Heart right ventricle (tissue), 16 donors: ENCODE data around the gene MED9. TPM values are rescaled to one million over a fixed set of nuclear protein-coding genes. Genes with fewer than 3 reads are reported as not detected.
A peak's percentile ranks its signal among the peaks of the same experiment; 100 is the strongest.

Source experiments
- ATAC-seq, 8 donors: fragments of 200-7000 bp; cut with Tn5 transposase; one replicate each; pipeline ENCODE4 v1.9.1; 2020; ENCODE audit warnings: mild to moderate bottlenecking in 8 of 8, moderate library complexity in 8 of 8, moderate number of reproducible peaks in 1 of 8
- DNase-seq, 2 donors: peaks; one replicate each; pipeline ENCODE4 v3.0.0-alpha.2; 2020
- H3K27ac ChIP-seq, 10 donors: fragments of 200-600 bp; sonication (generic) in 2 of 10; one replicate each; pipeline versions ENCODE4 v1.5.0 to v1.8.0; 2020 to 2022; ENCODE audit warnings: mild to moderate bottlenecking in 3 of 10
- H3K27me3 ChIP-seq, 7 donors: fragments of 200-600 bp; one replicate each; pipeline ENCODE4 v1.8.0; 2021 to 2022; ENCODE audit warnings: mild to moderate bottlenecking in 2 of 7
- H3K36me3 ChIP-seq, 9 donors: fragments of 200-600 bp; sonication (generic) in 1 of 9; one replicate each; pipeline versions ENCODE4 v1.5.0 to v1.8.0; 2020 to 2022; ENCODE audit warnings: mild to moderate bottlenecking in 2 of 9
- H3K4me1 ChIP-seq, 9 donors: fragments of 200-600 bp; sonication (generic) in 1 of 9; one replicate each; pipeline versions ENCODE4 v1.5.0 to v1.8.0; 2020 to 2022; ENCODE audit warnings: mild to moderate bottlenecking in 4 of 9
- H3K4me3 ChIP-seq, 10 donors: fragments of 200-600 bp; sonication (generic) in 2 of 10; one replicate each; pipeline versions ENCODE4 v1.5.0 to v1.8.0; 2020 to 2022; ENCODE audit warnings: mild to moderate bottlenecking in 7 of 10, moderate library complexity in 2 of 10
- H3K9me3 ChIP-seq, 11 donors: fragments of 200-600 bp in 10 of 11; sonication (generic) in 2 of 11; one replicate each; pipeline versions ENCODE4 v1.5.0 to v1.8.0; 2013 to 2022; ENCODE audit warnings: mild to moderate bottlenecking in 2 of 11, control low read depth in 1 of 11, moderate library complexity in 1 of 11
- WGBS, 2 donors: extraction: QIAGEN DNeasy Blood & Tissue Kit; methylation state at CpG; one replicate each; pipeline ENCODE4 v1.1.7; 2013; ENCODE audit warnings: inconsistent platforms in 1 of 2; 5-methylcytosine and 5-hydroxymethylcytosine counted together
- intact Hi-C, 10 donors: fragments of 100-400 bp; cut with DNase I; formaldehyde crosslinking; loops; one replicate each; pipeline versions ENCODE4 v1.11.1 to v1.14.2; 2022
- polyA plus RNA-seq, 2 donors: library from polyadenylated mRNA; stranded (reverse); fragments of 200-250 nt; gene quantifications; one replicate each; pipeline ENCODE4 v1.2.3, GENCODE V29; 2013
- total RNA-seq, 10 donors: library from RNA; stranded (reverse); fragmentation: NEBNext Ultra II Directional in 3 of 10; extraction: Animal tissue kit (Norgen Biotek cat#: 25700) in 3 of 10; gene quantifications; one replicate each; pipeline versions ENCODE4 v1.2.1 to v1.2.4, GENCODE V29; 2021 to 2023
- TF ChIP-seq, protein P1 (sequence below), 9 donors: fragments of 200-600 bp; sonication (generic) in 2 of 9; IDR thresholded peaks; one replicate each; pipeline versions ENCODE4 v1.5.0 to v1.8.0; 2021 to 2022; ENCODE audit warnings: antibody characterized with exemption in 9 of 9, mild to moderate bottlenecking in 5 of 9, moderate library complexity in 1 of 9
- donor health status: Arrhythmogenic right ventricular cardiomyopathy.
- donor health status: ischemic (EF 13 %, LVEDD 7.1; RV severe dilation, severe dysfunction).
- donor health status: healthy with polysubstance abuse.
- donor health status: DM: no; HTN: yes; CAD: no.
- donor health status: DM: no; HTN: no; CAD: no.
- donor health status: ischemic (EF 25% LVEDD 6.9; RV normal size, moderate dysfunction).
- donor health status: ischemic (EF 25% LVEDD 5.7; RV mildly dilated, moderate dysfunction).
- donor health status: healthy.
- donor health status: DM: yes; HTN: yes; CAD: no.
- donor health status: Ischemic cardiomyopathy.
- donor health status: ischemic (EF 35%, LVEDD 5.7; RV mildly dilated, moderate dysfunction).
- donor health status: nonischemic (EF 11% LVEDD 7.7; RV severe dilation, severe dysfunction).
- donor health status: DM: yes; HTN: yes; CAD: no.
- donor health status: PGD.
- donor health status: ischemic (EF 29% LVEDD 5.4; RV normal size, mild dysfunction).
- donor health status: nonischemic (EF 23%, LVEDD 6.1; RV moderate dilation, normal function).

MED9 gene
- total and polyA plus RNA-seq, 12 donors, result 31.4 to 42.0 (median 33.6) TPM

DNA sequence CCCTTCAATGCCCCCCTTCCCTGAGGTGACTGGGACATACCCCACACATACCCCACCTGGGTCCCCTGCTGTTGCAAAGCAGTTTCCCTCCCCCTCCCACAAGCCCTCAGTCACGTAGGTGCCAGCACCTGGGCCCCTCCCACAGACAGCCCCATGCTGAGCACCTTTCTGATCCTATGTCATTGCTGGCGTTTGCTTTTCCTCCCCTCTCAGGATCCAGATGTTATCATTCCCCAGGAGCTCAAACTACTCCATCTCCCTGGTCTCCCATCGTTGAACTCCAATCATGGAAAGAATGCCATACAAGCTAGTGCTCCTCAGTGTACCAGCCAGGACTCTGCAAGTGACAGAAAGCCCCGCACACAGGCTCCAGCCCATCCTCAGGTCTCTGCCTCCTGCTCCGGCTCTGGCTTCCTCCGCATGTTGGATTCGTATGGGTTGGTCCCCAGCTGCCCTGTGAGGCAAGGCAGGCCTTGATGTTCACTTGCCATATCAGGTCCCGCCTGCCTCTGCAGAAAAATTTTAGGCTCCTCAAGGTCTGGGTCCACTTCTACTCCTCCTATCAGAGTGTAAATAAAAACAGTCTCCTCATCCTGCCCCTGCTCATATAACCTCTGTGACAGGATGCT is 31.4 kb upstream of the MED9 start:
- TF ChIP-seq, protein P1, sequence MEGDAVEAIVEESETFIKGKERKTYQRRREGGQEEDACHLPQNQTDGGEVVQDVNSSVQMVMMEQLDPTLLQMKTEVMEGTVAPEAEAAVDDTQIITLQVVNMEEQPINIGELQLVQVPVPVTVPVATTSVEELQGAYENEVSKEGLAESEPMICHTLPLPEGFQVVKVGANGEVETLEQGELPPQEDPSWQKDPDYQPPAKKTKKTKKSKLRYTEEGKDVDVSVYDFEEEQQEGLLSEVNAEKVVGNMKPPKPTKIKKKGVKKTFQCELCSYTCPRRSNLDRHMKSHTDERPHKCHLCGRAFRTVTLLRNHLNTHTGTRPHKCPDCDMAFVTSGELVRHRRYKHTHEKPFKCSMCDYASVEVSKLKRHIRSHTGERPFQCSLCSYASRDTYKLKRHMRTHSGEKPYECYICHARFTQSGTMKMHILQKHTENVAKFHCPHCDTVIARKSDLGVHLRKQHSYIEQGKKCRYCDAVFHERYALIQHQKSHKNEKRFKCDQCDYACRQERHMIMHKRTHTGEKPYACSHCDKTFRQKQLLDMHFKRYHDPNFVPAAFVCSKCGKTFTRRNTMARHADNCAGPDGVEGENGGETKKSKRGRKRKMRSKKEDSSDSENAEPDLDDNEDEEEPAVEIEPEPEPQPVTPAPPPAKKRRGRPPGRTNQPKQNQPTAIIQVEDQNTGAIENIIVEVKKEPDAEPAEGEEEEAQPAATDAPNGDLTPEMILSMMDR (IDR thresholded peaks at IDR 0.05), result no peak
- Histone ChIP-seq H3K36me3 (no peaks in the 10 kb centered on the region), H3K9me3 (no peaks in the 10 kb centered on the region), H3K4me3 (no peak overlapping the region), H3K4me1 (peaks cover 0 to 17% (median 14%) of the 10 kb centered on the region in 9 donors), H3K27ac (peak overlapping the region in 1 of 10 donors; percentile 13), H3K27me3 (no peaks in the 10 kb centered on the region)
- intact Hi-C loops, result no loop called here
- ATAC-seq (peak in 1 of 8 donors; percentile 10), DNase-seq (no peak)
- 64 to 71% methylated on average over 8 of the region's 8 CpGs for WGBS, 2 donors

DNA sequence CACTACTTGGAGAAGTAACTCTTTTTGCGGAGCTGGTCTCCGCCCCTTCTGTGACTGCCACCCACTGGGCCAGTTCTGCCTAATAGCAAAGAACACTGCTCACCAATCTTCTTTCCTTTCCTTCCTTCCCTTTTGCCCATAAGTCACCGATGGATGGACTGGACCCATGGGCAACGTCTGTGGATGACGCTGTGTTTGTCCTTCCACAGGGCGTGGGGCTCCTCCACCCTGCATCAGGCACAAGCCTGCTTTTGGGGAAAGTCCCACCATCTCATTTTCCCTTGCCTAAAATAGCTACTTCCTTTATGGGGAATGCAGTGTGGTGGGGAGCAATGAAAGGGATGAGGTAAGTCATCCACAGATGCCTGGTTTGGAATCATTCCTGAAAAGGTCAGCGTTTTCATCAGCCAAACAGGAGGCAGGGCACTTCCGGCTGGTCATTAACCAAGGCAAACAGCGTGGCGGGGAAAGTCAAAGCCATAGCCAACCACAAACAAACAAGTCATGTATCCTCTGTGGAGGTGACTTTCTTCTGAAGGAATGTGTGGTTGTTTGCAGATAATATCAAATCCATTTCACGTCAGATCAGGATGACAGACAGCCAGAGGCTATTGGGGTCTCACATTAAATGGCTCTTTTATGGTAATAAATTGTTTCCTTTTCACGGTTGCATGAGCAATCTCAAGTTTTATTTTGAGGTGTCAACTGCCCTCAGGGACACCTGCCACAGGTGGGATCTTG is 30.7 kb upstream of the MED9 start:
- no peaks in the 10 kb centered on the region for H3K36me3 ChIP-seq
- DNase-seq (peak in 1 of 2 donors; percentile 27), ATAC-seq (peak; percentile 46 to 71 (median 56))
- TF ChIP-seq, protein P1 (IDR thresholded peaks at IDR 0.05), result no peak
- WGBS, 2 donors, result 51 to 59% methylated on average over 12 of the region's 12 CpGs
- H3K27me3 ChIP-seq, result no peaks in the 10 kb centered on the region
- H3K27ac ChIP-seq, result peak overlapping the region in 1 of 10 donors; percentile 13
- H3K9me3 ChIP-seq, result no peaks in the 10 kb centered on the region
- intact Hi-C loops, result no loop called here
- H3K4me3 ChIP-seq, result no peak overlapping the region
- peaks cover 0 to 16% (median 14%) of the 10 kb centered on the region in 9 donors for H3K4me1 ChIP-seq

DNA sequence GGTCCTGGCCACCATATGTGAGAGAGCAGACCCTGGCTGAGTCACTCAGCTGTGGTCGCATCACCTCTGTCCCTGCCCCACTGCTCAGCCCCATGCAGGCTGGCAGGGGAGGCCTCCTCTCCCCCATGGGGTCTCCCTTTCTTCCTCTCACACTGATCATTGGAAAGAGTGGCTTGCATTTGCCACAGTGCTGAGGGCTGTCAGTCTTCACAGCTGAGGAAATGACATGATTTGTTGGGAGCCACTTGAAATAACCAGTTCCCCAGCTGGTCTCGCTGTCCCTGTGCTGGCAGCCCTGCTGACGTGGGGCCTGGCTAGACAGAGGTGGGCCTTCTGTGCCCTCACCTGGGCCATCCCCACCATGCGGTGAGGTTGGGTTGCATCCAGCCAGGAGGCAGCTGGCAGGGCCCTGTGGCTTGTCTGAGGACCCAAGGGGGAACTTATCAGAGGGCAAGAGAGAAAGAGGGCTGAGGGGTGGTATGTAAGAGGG is 30.1 kb upstream of the MED9 start:
- peaks cover 0 to 15% (median 12%) of the 10 kb centered on the region in 9 donors for H3K4me1 ChIP-seq
- no peaks in the 10 kb centered on the region for H3K36me3 ChIP-seq
- intact Hi-C loops, result no loop called here
- H3K27me3 ChIP-seq, result no peaks in the 10 kb centered on the region
- ATAC-seq (peak in 2 of 8 donors; percentile 21 to 28), DNase-seq (no peak)
- no peak overlapping the region for H3K27ac ChIP-seq
- H3K4me3 ChIP-seq, result no peak overlapping the region
- TF ChIP-seq, protein P1 (IDR thresholded peaks at IDR 0.05), result no peak
- 77 to 86% methylated on average over 4 of the region's 4 CpGs for WGBS, 2 donors
- no peaks in the 10 kb centered on the region for H3K9me3 ChIP-seq

DNA sequence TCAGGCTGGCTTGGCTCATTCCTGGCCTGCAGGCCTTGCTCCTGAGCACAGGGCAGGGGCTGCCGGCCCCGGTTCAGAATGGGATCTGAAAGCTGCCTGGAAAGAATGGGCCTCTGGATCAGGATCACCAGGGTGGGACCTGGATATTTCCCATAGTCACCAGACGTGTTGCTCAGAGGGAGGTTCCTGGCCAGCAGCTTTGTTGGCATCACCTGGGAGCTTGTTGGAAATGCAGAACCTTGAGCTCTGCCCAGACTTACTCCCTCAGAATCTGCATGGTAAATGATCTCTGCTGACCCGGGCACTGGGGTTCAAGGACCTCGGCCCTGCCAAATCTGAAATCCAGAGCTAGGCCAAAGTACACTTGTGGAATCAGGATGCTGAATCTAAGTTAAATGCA is 29.5 kb upstream of the MED9 start:
- Histone ChIP-seq H3K4me3 (no peak overlapping the region), H3K9me3 (no peaks in the 10 kb centered on the region), H3K36me3 (no peaks in the 10 kb centered on the region), H3K27ac (no peak overlapping the region), H3K4me1 (peaks cover 0 to 15% (median 12%) of the 10 kb centered on the region in 9 donors), H3K27me3 (no peaks in the 10 kb centered on the region)
- DNase-seq, result no peak
- no peak for ATAC-seq
- intact Hi-C loops, result no loop called here
- TF ChIP-seq, protein P1 (IDR thresholded peaks at IDR 0.05), result no peak
- 89 to 90% methylated on average over 5 of the region's 5 CpGs for WGBS, 2 donors
